A549 treated with AZD9567 at 1 μM for 4 hours (cell line): ENCODE results near the gene GPD1. TPM values are rescaled to one million over a fixed set of nuclear protein-coding genes. Genes with fewer than 3 reads are reported as not detected.

Experiments
- total RNA-seq: library from RNA; stranded (reverse); fragments of 200-300 nt; extraction: Qiagen RNA extraction; gene quantifications from 5 replicates; pipeline ENCODE4 v1.2.3, GENCODE V29; 2022; ENCODE audit not compliant: insufficient read depth

GPD1 gene
- 0.18 to 3.3 TPM (median 0.28 TPM) in 5 replicates for total RNA-seq

GRCh38 chr12:50103767-50104321 is at the start of gene GPD1:
Gene GPD1 (plus strand): TSS chr12:50104008. CDS start chr12:50104051, 43 bp downstream.

DNA sequence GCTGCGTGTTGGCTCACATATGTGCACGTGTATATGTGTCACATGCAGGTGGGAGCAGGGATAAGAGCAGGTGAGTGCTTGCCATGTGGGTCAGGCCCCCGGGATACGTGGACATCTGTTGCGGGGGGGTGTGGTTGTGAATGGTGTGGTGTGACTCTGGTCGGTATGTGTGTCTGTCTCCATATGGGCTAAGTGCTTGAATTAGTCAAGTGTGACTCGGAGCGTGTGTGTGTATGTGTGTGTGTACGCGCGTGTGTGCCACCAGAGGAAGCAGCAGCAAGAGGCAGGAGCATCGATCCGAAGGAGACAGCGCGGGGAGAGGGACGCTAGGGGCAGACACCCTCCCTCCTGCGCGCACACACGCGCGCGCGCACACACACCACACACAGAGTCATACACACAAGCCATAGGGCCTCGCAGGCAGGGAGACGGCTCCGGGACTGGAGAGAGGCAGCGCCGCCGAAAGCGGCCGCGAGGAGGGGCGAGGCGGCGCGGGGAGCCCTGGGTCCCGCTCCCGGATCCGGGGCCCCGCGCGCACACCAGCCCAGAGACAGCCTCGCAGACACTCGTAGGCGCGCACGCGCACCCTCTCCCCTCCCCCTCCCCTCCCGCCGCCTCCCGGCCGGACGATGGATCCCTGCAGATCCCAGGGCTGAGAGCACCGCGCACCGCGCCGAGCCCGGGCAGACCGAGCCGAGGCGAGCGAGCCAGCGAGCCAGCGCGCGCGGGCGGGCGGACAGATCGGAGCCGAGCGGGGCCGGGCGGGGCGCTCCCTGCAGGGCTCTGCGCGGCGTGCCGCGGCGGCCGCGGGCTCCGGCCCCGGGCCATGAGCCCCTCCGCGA is 46.6 kb upstream of the GPD1 start, which contains the start of gene ASIC1:
Gene ASIC1, plus strand, starts transcription at position 597 of the 842 bp plus-strand sequence. CDS start 1,171 bp downstream, outside the sequence.

GRCh38 chr12:50084775-50085614 is 18.8 kb upstream of the GPD1 start, which contains the start of gene SMARCD1:
Gene SMARCD1 (plus strand): TSS chr12:50085342. CDS start chr12:50085370, 28 bp downstream.

GRCh38 chr12:50111693-50112455 is 8.1 kb downstream of the GPD1 start, which contains the start of gene COX14:
Gene COX14 (plus strand): TSS chr12:50112236. CDS start chr12:50120044, 7,808 bp downstream.

Other genes with a start within 250 kb of the GPD1 start
- gene FAIM2, start 200.1 kb upstream of the GPD1 start, total RNA-seq, result 0.01 TPM in 1 of 5 replicates, not detected in the others
- gene AQP2, start 153.3 kb upstream of the GPD1 start, total RNA-seq, result not detected in 5 replicates
- gene AQP5, start 142.1 kb upstream of the GPD1 start, total RNA-seq, result not detected in 5 replicates
- gene AQP6, start 131.1 kb upstream of the GPD1 start, total RNA-seq, result not detected in 5 replicates
- 71.3 to 85.1 TPM (median 77.8 TPM) in 5 replicates for gene RACGAP1, start 78.5 kb upstream of the GPD1 start, total RNA-seq
- gene ASIC1, start 46.4 kb upstream of the GPD1 start, total RNA-seq, result 3.5 to 5.9 TPM (median 5.7 TPM) in 5 replicates
- 65.4 to 79.9 TPM (median 72.0 TPM) in 5 replicates for gene SMARCD1, start 18.7 kb upstream of the GPD1 start, total RNA-seq
- gene COX14, start 8.2 kb downstream of the GPD1 start, total RNA-seq, result 50.1 to 78.1 TPM (median 71.8 TPM) in 5 replicates
- 25.7 to 30.0 TPM (median 27.0 TPM) in 5 replicates for gene CERS5, start 63.4 kb downstream of the GPD1 start, total RNA-seq
- 4.4 to 12.7 TPM (median 5.0 TPM) in 5 replicates for gene LIMA1, start 179.5 kb downstream of the GPD1 start, total RNA-seq